ENCODE data around the gene CUEDC2.

The CUEDC2 gene

DNA sequence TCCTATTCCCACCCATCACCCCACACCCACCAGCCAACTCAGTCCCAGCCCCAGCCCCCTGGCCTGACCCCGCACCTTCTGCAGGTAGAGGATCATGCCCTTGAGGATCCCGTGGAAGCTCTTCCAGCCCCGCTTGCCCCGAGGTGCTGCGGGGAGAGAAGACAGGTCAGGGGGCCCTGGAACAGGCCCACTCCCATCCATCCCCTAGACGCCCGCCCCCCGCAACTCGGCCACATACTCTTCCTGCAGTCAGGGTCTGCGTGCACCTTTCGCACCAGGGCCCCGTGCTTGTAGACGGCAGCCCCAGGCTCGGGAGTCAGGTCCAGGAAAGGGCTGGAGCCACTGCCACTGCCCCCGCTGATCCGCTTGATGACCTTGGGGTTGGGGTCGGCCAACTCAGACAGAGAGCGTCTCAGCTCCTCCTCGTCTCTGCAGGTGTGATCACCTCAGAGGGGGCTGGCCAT, 27.2 kb downstream of the CUEDC2 start:
- no peak for DNase-seq (ENCODE audit: low read depth)
- TF ChIP-seq CTCF (IDR thresholded peaks at IDR 0.05; ENCODE audit: control insufficient read depth, extremely low read depth, insufficient read depth): no peak
- H3K4me3 ChIP-seq (ENCODE audit: low read depth, low read length): no peak overlapping the region

- no peak for TF ChIP-seq CTCF (IDR thresholded peaks at IDR 0.05; ENCODE audit: control insufficient read depth, extremely low read depth, insufficient read depth)
- H3K4me3 ChIP-seq (ENCODE audit: low read depth, low read length): no peak overlapping the region
- DNase-seq (ENCODE audit: low read depth): no peak
Observed at GRCh38 chr10:102404361-102405107, 27.8 kb downstream of the CUEDC2 start.

DNA sequence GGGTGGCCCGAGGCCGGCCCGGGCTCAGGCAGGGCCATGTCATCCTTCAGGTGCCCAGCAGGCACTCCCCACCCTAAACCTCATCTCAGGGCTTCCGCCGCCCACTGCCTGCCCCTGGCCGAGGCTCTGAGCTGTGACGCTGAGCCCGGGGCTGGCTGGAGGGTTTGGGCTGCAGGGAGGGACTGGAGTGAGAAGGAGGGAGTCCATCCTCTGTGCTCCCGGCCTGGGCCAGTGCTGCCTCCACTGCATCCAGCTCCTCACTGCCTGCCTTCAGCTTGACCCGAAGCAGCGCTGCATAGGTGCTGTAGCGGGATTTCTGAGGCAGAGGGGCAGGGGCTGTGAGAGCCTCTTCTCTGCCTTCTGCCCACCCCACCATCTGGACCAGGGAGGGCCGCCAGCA, 29.3 kb downstream of the CUEDC2 start:
- DNase-seq (ENCODE audit: low read depth): no peak
- TF ChIP-seq CTCF (IDR thresholded peaks at IDR 0.05; ENCODE audit: control insufficient read depth, extremely low read depth, insufficient read depth): no peak
- no peak overlapping the region for H3K4me3 ChIP-seq (ENCODE audit: low read depth, low read length)

- H3K4me3 ChIP-seq (ENCODE audit: low read depth, low read length): no peak overlapping the region
- DNase-seq (ENCODE audit: low read depth): no peak
- no peak for TF ChIP-seq CTCF (IDR thresholded peaks at IDR 0.05; ENCODE audit: control insufficient read depth, extremely low read depth, insufficient read depth)
Observed at GRCh38 chr10:102402512-102402896, 29.9 kb downstream of the CUEDC2 start.

DNA sequence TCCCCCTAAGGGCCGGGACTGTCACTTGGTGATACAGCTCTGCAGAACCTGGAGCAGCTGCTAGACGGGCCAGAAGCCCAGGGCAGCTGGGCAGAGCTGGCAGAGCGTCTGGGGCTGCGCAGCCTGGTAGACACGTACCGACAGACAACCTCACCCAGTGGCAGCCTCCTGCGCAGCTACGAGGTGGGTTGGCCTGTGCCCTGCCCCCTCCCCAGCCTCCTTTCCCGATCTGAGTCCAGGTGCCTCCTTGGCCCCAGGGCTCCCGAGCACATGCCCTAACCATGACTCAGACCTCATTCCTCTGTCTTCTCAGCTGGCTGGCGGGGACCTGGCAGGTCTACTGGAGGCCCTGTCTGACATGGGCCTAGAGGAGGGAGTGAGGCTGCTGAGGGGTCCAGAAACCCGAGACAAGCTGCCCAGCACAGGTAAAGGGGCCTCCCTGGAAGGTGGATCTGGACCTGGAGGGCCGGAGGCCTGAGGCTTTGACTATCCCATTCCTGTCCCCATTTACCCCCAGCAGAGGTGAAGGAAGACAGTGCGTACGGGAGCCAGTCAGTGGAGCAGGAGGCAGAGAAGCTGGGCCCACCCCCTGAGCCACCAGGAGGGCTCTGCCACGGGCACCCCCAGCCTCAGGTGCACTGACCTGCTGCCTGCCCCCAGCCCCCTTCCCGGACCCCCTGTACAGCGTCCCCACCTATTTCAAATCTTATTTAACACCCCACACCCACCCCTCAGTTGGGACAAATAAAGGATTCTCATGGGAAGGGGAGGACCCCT, 30.5 kb downstream of the CUEDC2 start:
- DNase-seq (ENCODE audit: low read depth): no peak
- no peak for TF ChIP-seq CTCF (IDR thresholded peaks at IDR 0.05; ENCODE audit: control insufficient read depth, extremely low read depth, insufficient read depth)
- no peak overlapping the region for H3K4me3 ChIP-seq (ENCODE audit: low read depth, low read length)

DNA sequence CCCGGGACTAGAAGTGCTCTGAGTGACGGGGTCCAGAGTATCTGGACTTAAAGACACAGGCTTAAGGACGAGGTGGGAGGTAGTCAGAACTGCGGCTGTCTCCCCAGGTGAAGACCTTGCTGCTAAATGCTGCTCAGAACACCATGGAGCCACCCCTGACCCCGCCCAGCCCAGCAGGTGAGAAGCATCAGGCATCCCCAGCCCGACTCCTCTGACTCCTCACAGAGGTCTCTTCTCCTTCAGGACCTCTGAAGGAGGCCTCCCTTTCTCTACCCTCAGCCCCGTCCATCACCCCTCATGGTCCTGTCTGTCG, 31.1 kb downstream of the CUEDC2 start:
- no peak overlapping the region for H3K4me3 ChIP-seq (ENCODE audit: low read depth, low read length)
- DNase-seq (ENCODE audit: low read depth): no peak
- no peak for TF ChIP-seq CTCF (IDR thresholded peaks at IDR 0.05; ENCODE audit: control insufficient read depth, extremely low read depth, insufficient read depth)

Measured in LNCaP clone FGC (cell line).